T-helper 1 cell treated with Interleukin-12 subunit alpha and Interleukin-12 subunit beta and Interleukin-4 antibody, amounts not matched to agents 30 ng/mL and 1 ng/mL, for 36 hours (primary cell): Measurements from ENCODE around the gene ADAMTSL3. TPM values are rescaled to one million over a fixed set of nuclear protein-coding genes. Genes with fewer than 3 reads are reported as not detected.

Source experiments
- intact Hi-C: fragments of 100-400 bp; cut with micrococcal nuclease; formaldehyde crosslinking; loops from one replicate; pipeline ENCODE4 v1.15.1; 2024
- total RNA-seq: library from RNA; stranded (reverse); gene quantifications from 2 replicates; pipeline ENCODE4 v1.2.3, GENCODE V29; 2022

Gene ADAMTSL3, protein sequence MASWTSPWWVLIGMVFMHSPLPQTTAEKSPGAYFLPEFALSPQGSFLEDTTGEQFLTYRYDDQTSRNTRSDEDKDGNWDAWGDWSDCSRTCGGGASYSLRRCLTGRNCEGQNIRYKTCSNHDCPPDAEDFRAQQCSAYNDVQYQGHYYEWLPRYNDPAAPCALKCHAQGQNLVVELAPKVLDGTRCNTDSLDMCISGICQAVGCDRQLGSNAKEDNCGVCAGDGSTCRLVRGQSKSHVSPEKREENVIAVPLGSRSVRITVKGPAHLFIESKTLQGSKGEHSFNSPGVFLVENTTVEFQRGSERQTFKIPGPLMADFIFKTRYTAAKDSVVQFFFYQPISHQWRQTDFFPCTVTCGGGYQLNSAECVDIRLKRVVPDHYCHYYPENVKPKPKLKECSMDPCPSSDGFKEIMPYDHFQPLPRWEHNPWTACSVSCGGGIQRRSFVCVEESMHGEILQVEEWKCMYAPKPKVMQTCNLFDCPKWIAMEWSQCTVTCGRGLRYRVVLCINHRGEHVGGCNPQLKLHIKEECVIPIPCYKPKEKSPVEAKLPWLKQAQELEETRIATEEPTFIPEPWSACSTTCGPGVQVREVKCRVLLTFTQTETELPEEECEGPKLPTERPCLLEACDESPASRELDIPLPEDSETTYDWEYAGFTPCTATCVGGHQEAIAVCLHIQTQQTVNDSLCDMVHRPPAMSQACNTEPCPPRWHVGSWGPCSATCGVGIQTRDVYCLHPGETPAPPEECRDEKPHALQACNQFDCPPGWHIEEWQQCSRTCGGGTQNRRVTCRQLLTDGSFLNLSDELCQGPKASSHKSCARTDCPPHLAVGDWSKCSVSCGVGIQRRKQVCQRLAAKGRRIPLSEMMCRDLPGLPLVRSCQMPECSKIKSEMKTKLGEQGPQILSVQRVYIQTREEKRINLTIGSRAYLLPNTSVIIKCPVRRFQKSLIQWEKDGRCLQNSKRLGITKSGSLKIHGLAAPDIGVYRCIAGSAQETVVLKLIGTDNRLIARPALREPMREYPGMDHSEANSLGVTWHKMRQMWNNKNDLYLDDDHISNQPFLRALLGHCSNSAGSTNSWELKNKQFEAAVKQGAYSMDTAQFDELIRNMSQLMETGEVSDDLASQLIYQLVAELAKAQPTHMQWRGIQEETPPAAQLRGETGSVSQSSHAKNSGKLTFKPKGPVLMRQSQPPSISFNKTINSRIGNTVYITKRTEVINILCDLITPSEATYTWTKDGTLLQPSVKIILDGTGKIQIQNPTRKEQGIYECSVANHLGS (N-terminal part only)
- total RNA-seq = not detected in 2 replicates

- intact Hi-C loops = no loop called here
Observed at GRCh38 chr15:83653639-83654378, at the start of gene ADAMTSL3. TSS of gene ADAMTSL3 (plus strand) at chr15:83654123. CDS start at chr15:83655762, 1,639 bp downstream.

DNA sequence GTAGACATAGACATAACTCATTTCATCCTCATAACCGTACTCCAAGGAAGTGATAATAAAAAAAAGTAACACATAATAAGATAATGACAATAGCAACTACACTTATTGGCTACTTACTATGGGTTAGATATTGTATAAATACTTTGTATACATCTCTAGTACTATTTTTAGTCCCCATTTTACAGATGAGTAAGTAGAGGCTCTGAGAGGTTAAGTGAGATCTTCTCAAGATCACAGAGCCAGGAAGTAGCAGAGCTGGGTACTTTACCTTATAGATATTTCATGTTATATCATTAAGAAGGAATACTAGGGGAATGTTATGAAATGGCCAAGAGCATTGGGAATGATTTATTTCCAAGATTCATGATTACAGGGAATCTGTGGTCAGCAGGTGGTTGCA lies 49.4 kb upstream of the ADAMTSL3 start:
- intact Hi-C loops = no loop called here

DNA sequence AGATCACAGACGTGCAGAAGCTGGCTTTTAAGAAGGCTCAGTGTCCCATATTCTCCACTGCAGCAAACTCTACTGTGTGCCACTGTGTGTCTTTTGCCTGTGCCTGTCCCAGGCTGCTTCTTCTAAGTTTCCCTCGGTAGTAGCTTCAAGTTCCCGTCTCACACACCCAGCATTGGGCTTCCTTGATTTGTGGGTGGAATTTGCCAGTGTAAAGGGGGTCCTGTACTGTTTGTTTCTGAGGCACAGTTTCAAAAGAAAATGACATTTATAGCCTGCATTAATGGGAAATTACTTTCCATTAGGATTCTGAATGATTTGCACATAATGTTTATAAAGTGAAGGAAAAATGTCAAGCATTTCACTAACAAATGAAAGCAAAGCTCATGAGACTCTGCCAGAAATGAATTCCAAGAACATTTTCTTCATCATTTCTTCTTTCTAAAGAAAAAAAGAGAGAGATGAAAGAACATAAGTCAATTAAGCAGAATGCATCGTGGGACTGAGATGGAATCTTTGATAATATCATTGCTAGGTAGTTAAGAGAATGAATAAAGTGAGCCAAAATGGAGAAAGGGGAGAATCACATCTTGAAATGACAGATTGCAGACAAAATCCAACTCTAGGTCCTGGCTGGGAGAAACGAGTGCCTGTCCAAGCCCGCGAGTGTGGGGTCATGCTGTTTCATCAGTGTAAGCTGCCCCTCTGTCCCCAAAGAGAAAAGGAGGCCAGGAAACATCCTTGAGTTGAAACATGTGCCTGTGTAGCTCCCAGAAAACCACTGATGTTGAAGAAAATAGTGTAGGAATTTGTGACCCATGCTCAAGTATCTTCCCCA lies 48.6 kb upstream of the ADAMTSL3 start:
- intact Hi-C loops = no loop called here

- intact Hi-C loops = no loop called here
Observed at GRCh38 chr15:83610132-83610531, 43.8 kb upstream of the ADAMTSL3 start.

DNA sequence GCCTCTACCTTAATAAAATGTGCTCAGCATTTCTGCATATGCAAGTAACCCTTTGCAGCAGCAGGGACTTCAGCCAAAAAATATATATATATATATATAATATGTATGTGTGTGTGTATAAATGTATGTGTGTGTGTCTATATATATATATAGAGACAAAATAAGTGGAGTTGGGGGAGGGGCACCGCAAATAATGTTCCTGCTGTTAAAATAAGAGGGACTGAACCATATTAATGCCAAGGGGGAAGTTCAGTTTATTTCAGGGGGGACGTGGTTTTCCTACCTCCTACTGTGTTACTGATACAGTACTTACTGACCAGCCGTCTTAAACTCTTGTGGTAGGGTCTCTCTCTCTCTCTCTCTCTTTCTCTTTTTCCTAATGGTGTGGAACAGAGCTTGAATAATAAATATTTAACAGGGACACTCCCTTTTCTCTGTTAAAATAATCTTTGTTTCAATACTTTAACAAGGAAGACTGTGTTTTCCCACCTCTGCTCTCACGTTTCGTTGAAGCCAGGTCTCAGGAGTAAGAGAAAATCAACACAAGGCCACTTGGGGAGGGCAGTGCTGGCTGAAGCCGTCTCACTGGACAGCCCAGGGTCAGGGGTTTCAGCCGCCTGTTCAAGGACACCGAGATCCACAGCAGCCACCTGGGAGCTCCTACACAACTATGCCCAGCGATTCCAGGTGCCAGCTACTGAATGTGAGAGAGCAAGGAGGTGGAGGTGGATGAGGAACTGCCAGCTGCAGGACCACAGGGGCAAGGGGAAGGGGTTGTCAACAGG lies 42.8 kb upstream of the ADAMTSL3 start:
- intact Hi-C loops = no loop called here

- intact Hi-C loops = no loop called here
Observed at GRCh38 chr15:83612226-83612625, 41.7 kb upstream of the ADAMTSL3 start.

- intact Hi-C loops = no loop called here
Observed at GRCh38 chr15:83612898-83613635, 40.9 kb upstream of the ADAMTSL3 start.

DNA sequence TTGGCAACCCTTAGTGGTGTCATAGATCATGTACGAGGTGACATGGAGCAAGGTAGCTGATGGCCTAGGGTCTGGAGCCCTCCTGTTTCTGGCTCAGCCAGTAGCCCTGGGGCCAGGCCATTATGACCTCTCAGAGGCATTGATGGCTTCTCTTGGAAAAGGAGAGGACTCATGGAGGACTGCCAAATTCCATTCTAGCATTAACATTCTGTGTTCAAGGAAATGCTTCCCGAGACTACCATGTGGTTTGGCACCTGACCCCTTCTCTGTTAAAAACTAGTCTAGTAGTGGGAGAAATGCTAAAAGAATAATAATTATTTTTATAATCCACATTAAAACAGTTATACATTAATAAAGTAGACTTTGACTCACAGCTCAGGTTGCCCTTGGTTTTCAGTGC lies 40.2 kb upstream of the ADAMTSL3 start:
- intact Hi-C loops = no loop called here

GRCh38 chr15:83616840-83617239 lies 37.1 kb upstream of the ADAMTSL3 start:
- intact Hi-C loops = no loop called here

DNA sequence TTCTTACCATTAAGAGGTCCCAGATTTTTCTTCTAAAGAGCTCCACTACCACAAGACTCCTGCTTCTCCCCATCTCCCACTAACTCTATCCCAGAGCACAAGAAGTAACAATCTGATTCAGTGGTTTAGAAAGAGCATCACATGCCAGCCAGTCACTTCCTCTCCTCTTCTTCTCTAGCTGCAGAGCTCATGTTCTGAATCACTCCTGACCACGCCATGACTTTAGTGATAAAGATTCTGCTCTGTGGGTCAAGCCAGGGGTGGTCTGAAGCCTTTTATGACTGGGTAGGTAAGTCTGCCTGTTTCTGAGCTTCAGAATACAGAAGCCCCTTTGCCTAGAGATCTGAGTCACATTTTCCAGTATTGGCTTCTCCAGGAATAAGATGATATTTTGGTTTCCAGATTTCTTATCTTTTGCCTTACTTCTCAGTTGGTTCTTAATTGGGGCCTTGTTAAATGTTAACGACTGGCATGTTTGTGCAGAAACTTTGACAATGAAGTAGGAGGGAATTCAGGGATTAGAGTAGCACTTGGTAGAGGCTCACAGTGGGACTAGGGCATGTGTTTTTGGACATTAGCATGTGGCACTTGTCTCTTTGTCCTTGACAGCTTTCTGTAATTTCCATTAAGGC lies 27.6 kb upstream of the ADAMTSL3 start:
- intact Hi-C loops = no loop called here

DNA sequence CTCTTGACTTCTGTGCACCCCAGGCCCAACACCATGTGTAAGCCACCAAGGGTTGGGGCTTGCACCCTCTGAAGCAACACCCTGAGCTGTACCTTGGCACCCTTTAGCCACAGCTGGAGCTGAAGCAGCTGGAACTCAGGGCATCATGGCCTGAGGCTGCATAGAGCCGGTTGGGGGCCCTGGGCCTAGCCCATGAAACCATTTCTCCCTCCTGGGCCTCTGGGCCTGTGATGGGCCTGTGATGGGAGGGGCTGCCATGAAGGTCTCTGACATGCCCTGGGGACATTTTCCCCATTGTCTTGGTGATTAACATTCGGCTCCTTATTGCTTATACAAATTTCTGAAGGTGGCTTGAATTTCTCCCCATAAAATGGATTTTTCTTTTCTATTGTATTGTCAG lies 22.4 kb upstream of the ADAMTSL3 start:
- intact Hi-C loops = no loop called here

- intact Hi-C loops = no loop called here
Observed at GRCh38 chr15:83643201-83643600, 10.7 kb upstream of the ADAMTSL3 start.

DNA sequence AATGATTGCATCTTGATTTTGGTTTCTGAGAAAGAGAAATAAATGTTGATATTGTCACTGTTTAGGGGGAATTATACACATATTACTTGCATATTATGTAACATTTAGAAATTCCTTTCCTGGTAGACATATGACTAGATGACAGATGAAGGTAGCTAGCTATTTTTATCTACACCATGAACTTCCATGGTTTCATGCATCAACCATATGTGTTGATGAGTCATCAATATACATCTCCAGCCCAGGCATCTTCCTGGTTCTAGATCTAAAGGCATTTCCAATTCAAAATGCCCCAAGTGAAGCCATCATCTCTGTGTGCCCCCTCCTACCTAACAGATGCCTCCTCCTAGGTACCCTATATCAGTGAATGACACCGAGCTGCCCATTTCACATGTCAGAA lies 9.5 kb upstream of the ADAMTSL3 start:
- intact Hi-C loops = no loop called here

GRCh38 chr15:83650831-83651230 lies 3.1 kb upstream of the ADAMTSL3 start:
- intact Hi-C loops = no loop called here

DNA sequence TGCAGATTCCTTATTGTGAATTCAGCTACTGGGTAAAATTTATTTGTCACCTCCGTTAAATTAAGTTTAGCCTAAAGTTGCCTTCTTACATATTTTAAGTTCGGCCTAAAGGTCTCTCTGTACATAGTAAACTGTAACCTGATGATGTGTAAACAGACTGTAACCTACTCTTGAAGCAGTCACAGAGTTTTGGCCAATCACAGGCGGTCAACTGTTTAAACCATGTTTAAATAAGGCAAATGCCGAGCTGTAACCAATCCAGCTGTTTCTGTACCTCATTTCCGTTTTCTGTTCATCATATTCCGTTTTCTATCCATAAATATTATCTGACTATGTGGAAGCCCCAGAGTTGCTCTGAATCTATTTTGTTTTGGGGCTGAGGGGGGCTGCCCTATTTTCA lies 2.4 kb upstream of the ADAMTSL3 start:
- intact Hi-C loops = no loop called here

- intact Hi-C loops = no loop called here
Observed at GRCh38 chr15:83652626-83653204, 1.2 kb upstream of the ADAMTSL3 start.

GRCh38 chr15:83653288-83653638 lies 660 bp upstream of the ADAMTSL3 start:
- intact Hi-C loops = no loop called here
